T47D (cell line): Measurements from ENCODE around the gene LRRC8D.

ENCODE experiments used
- DNase-seq, 2 experiments: peaks; one replicate each; pipeline versions ENCODE4 v3.0.0 to v3.0.0-alpha.2; 2011 to 2012; ENCODE audit warnings: low read depth in 1 of 2, low spot score in 1 of 2
- JUND ChIP-seq: IDR thresholded peaks from 2 replicates; pipeline ENCODE4 v1.6.1; 2012; ENCODE audit warnings: low read depth
- in situ Hi-C: cut with HindIII; loops from 2 replicates; pipeline ENCODE4 v1.10.0; 2016; ENCODE audit warnings: low sequenced_read_pairs, low pct_unique_long_range_greater_than_20kb

LRRC8D gene

GRCh38 chr1:89844241-89844807 lies 23.5 kb downstream of the LRRC8D start:
- in situ Hi-C loops: no loop called here
- no peak for TF ChIP-seq JUND
- DNase-seq: no peak

- DNase-seq: no peak
- TF ChIP-seq JUND: no peak
- in situ Hi-C loops: no loop called here
These were observed 24.0 kb downstream of the LRRC8D start for GRCh38 chr1:89844860-89845259.

- in situ Hi-C loops: no loop called here
These were observed 26.4 kb downstream of the LRRC8D start for GRCh38 chr1:89847191-89847729.

GRCh38 chr1:89850844-89851415 lies 30.1 kb downstream of the LRRC8D start:
- no peak for TF ChIP-seq JUND
- no peak for DNase-seq
- in situ Hi-C loops: no loop called here

More at GRCh38 chr1:89847191-89847729, 26.4 kb downstream of the LRRC8D start:
- no peak for TF ChIP-seq JUND
- DNase-seq: no peak

GRCh38 chr1:89854140-89854539 lies 33.3 kb downstream of the LRRC8D start:
- DNase-seq: no peak
- in situ Hi-C loops: no loop called here
- no peak for TF ChIP-seq JUND

GRCh38 chr1:89855413-89856123 lies 34.7 kb downstream of the LRRC8D start:
- no peak for DNase-seq
- no peak for TF ChIP-seq JUND
- in situ Hi-C loops: no loop called here

- in situ Hi-C loops: no loop called here
- no peak for TF ChIP-seq JUND
- no peak for DNase-seq
These were observed 42.5 kb downstream of the LRRC8D start for GRCh38 chr1:89863165-89863830.

- in situ Hi-C loops: no loop called here
- DNase-seq: no peak
- no peak for TF ChIP-seq JUND
These were observed 44.9 kb downstream of the LRRC8D start for GRCh38 chr1:89865498-89866382.

- in situ Hi-C loops: no loop called here
- TF ChIP-seq JUND: no peak
- DNase-seq: no peak
These were observed 45.7 kb downstream of the LRRC8D start for GRCh38 chr1:89866568-89866967.

GRCh38 chr1:89870998-89871397 lies 50.2 kb downstream of the LRRC8D start:
- no peak for DNase-seq
- no peak for TF ChIP-seq JUND
- in situ Hi-C loops: no loop called here

- DNase-seq: no peak
- no peak for TF ChIP-seq JUND
- in situ Hi-C loops: no loop called here
These were observed 51.1 kb downstream of the LRRC8D start for GRCh38 chr1:89871768-89872473.
